ENCODE data around the gene CMTR1. TPM values are rescaled to one million over a fixed set of nuclear protein-coding genes. Genes with fewer than 3 reads are reported as not detected.

The CMTR1 gene
- total RNA-seq, 1 experiment from 2014 or later = 28.7 TPM

DNA sequence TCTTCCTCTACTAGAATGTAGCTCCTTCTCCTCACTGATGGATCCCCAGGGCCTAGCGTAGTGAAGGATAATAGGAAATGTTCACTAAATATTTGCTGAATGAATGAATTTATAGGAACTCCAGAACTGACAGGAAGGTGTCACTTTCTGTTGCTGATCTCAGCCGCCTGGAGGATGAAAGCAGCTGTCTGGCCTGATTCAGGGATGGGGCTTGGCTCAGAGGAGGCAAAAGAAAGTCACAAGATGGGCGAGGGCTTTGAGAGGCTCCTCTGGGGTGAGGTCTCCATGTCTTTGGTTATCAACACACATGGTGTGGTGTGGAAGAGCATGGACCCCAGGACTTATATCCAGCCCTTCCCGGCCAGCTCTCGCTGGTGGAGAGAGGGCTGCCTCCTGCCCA, 78.2 kb downstream of the CMTR1 start:
- Histone ChIP-seq H3K36me3 (ENCODE audit: control insufficient read depth in 1 of 2, insufficient read depth in 2 of 2, low read length in 2 of 2) (no peaks in the 10 kb centered on the region), H3K4me3 (replicated peaks in 1 of 2; ENCODE audit: low read depth in 1 of 2, low read length in 2 of 2) (no peak overlapping the region), H3K27me3 (ENCODE audit: insufficient read depth, low read length) (no peaks in the 10 kb centered on the region), H3K9me3 (ENCODE audit: control insufficient read depth in 1 of 2, insufficient read depth in 1 of 2, low read depth in 1 of 2, low read length in 2 of 2) (no peaks in the 10 kb centered on the region), H3K27ac (ENCODE audit: low read depth, low read length) (no peak overlapping the region), H4K20me1 (ENCODE audit: insufficient read depth) (no peaks in the 10 kb centered on the region), H3K79me2 (ENCODE audit: insufficient read depth, low read length) (no peaks in the 10 kb centered on the region), H3K9me2 (ENCODE audit: insufficient read depth) (no peaks in the 10 kb centered on the region), H2AFZ (ENCODE audit: low read depth, low read length, poor library complexity, severe bottlenecking) (no peak overlapping the region), H3K4me1 (ENCODE audit: control insufficient read depth in 1 of 2, insufficient read depth in 2 of 2, low read length in 2 of 2) (0 out of 4 replicates have a peak, but pooled peaks cover 0 to 5% of the 10 kb centered on the region in 2 experiments), H3K4me2 (ENCODE audit: low read length) (no peak overlapping the region), H3K9ac (ENCODE audit: low read length) (no peak overlapping the region)
- CTCF ChIA-PET = interaction anchor here (2.1 kb wide), 1 partner anchor 11 kb away, joined by 6 read pairs; no protein-coding TSS in a partner anchor
- intact Hi-C loops (cut with micrococcal nuclease) = no loop called here
- POLR2A ChIA-PET = no interaction called here
- no TSS peak for BruUV-seq (replicated peaks)
- RAD21 ChIA-PET (ENCODE audit: low non-redundant PET in 1 of 2, low total read pairs in 2 of 2, uncharacterized antibody in 2 of 2, unreplicated experiment in 2 of 2) = no interaction called here
- no peak for TF ChIP-seq CEBPB (IDR thresholded peaks at IDR 0.05; ENCODE audit: low read depth)
- TF ChIP-seq SP1 (IDR thresholded peaks at IDR 0.05; ENCODE audit: low read depth) = no peak
- TF ChIP-seq YY1 (IDR thresholded peaks at IDR 0.05; ENCODE audit: extremely low read depth, insufficient replicate concordance, low read depth, low read length) = no peak
- TF ChIP-seq RAD21 (IDR thresholded peaks at IDR 0.05; ENCODE audit: low read depth) = no peak
- no peak for TF ChIP-seq ZBTB33 (IDR thresholded peaks at IDR 0.05; ENCODE audit: extremely low read depth, insufficient replicate concordance, low read length)
- no peak for TF ChIP-seq CTCF (IDR thresholded peaks at IDR 0.05 in 2 of 3, conservative IDR thresholded peaks at IDR 0.05 in 1 of 3; ENCODE audit: borderline replicate concordance in 1 of 3, insufficient read depth in 1 of 3, low read depth in 2 of 3, low read length in 2 of 3)
- no peak for TF ChIP-seq SRF (IDR thresholded peaks at IDR 0.05; ENCODE audit: low read depth)
- no peak for TF ChIP-seq POLR2A (IDR thresholded peaks at IDR 0.05; ENCODE audit: borderline replicate concordance, extremely low read depth, insufficient read depth, insufficient read length)
- TF ChIP-seq REST (IDR thresholded peaks at IDR 0.05; ENCODE audit: low read depth) = no peak
- TF ChIP-seq ZNF274 (IDR thresholded peaks at IDR 0.05; ENCODE audit: low read depth, low read length) = no peak
- TF ChIP-seq ATF3 (IDR thresholded peaks at IDR 0.05) = no peak
- no peak for TF ChIP-seq EZH2 (IDR thresholded peaks at IDR 0.05)
- no peak for TF ChIP-seq FOSL1 (IDR thresholded peaks at IDR 0.05; ENCODE audit: low read depth)
- no peak for TF ChIP-seq EGR1 (IDR thresholded peaks at IDR 0.05; ENCODE audit: low read depth)
- TF ChIP-seq, protein P1, sequence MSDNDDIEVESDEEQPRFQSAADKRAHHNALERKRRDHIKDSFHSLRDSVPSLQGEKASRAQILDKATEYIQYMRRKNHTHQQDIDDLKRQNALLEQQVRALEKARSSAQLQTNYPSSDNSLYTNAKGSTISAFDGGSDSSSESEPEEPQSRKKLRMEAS (IDR thresholded peaks at IDR 0.05) = no peak
- TF ChIP-seq ZFX (IDR thresholded peaks at IDR 0.05) = no peak
- TF ChIP-seq EZH2phosphoT487 (IDR thresholded peaks at IDR 0.05; ENCODE audit: borderline replicate concordance) = no peak
- TF ChIP-seq JUND (IDR thresholded peaks at IDR 0.05) = no peak
- ATAC-seq = no peak
- no peak for DNase-seq (ENCODE audit: low read depth, low spot score)

All from HCT116 (cell line).